Muscle layer of duodenum (tissue), 2 donors: ENCODE data around the gene TMEM132E.

Experiments
- H3K27ac ChIP-seq: one replicate; pipeline ENCODE4 v1.7.0; 2013; ENCODE audit warnings: mild to moderate bottlenecking, low read length
- H3K27me3 ChIP-seq: one replicate; pipeline ENCODE4 v1.7.0; 2013; ENCODE audit warnings: low read depth, mild to moderate bottlenecking, control low read depth, low read length
- H3K36me3 ChIP-seq, 2 donors: one replicate each; pipeline ENCODE4 v1.7.0; 2013; ENCODE audit warnings: low read length in 2 of 2, control low read depth in 1 of 2, mild to moderate bottlenecking in 1 of 2; ENCODE audit not compliant: insufficient read depth in 2 of 2, control insufficient read depth in 1 of 2
- H3K4me1 ChIP-seq, 2 donors: one replicate each; pipeline ENCODE4 v1.7.0; 2013; ENCODE audit warnings: low read length in 2 of 2, mild to moderate bottlenecking in 2 of 2, control low read depth in 1 of 2, moderate library complexity in 1 of 2; ENCODE audit not compliant: insufficient read depth in 2 of 2, control insufficient read depth in 1 of 2
- H3K4me3 ChIP-seq, 2 donors: one replicate each; pipeline ENCODE4 v1.7.0; 2013; ENCODE audit warnings: low read length in 2 of 2, low read depth in 1 of 2, mild to moderate bottlenecking in 1 of 2
- H3K9me3 ChIP-seq, 2 donors: one replicate each; pipeline ENCODE4 v1.7.0; 2013; ENCODE audit warnings: low read length in 2 of 2, control low read depth in 1 of 2, mild to moderate bottlenecking in 1 of 2; ENCODE audit not compliant: control insufficient read depth in 1 of 2
- donor health status: healthy.

Gene TMEM132E

GRCh38 chr17:34584805-34585416 lies 5.5 kb downstream of the TMEM132E start:
- Histone ChIP-seq H3K27ac (no peak overlapping the region), H3K27me3 (peaks cover 54% of the 10 kb centered on the region), H3K9me3 (no peaks in the 10 kb centered on the region), H3K4me1 (peaks cover 0 to 24% of the 10 kb centered on the region in 2 donors), H3K36me3 (no peaks in the 10 kb centered on the region), H3K4me3 (no peak overlapping the region)

GRCh38 chr17:34586346-34586846 lies 7.0 kb downstream of the TMEM132E start:
- no peak overlapping the region for H3K4me3 ChIP-seq
- peaks cover 0 to 9% of the 10 kb centered on the region in 2 donors for H3K4me1 ChIP-seq
- peaks cover 39% of the 10 kb centered on the region for H3K27me3 ChIP-seq
- no peaks in the 10 kb centered on the region for H3K36me3 ChIP-seq
- no peak overlapping the region for H3K27ac ChIP-seq
- H3K9me3 ChIP-seq: no peaks in the 10 kb centered on the region

GRCh38 chr17:34588266-34588665 lies 8.9 kb downstream of the TMEM132E start:
- H3K36me3 ChIP-seq: no peaks in the 10 kb centered on the region
- no peaks in the 10 kb centered on the region for H3K4me1 ChIP-seq
- H3K9me3 ChIP-seq: no peaks in the 10 kb centered on the region
- H3K27me3 ChIP-seq: peaks cover 23% of the 10 kb centered on the region
- no peak overlapping the region for H3K27ac ChIP-seq
- H3K4me3 ChIP-seq: no peak overlapping the region

GRCh38 chr17:34589120-34589965 lies 10.0 kb downstream of the TMEM132E start:
- H3K4me3 ChIP-seq: no peak overlapping the region
- H3K4me1 ChIP-seq: no peaks in the 10 kb centered on the region
- H3K9me3 ChIP-seq: no peaks in the 10 kb centered on the region
- no peak overlapping the region for H3K27ac ChIP-seq
- peaks cover 12% of the 10 kb centered on the region for H3K27me3 ChIP-seq
- H3K36me3 ChIP-seq: no peaks in the 10 kb centered on the region

GRCh38 chr17:34592002-34592401 lies 12.6 kb downstream of the TMEM132E start:
- no peaks in the 10 kb centered on the region for H3K4me1 ChIP-seq
- no peaks in the 10 kb centered on the region for H3K36me3 ChIP-seq
- H3K4me3 ChIP-seq: no peak overlapping the region
- no peaks in the 10 kb centered on the region for H3K9me3 ChIP-seq
- no peak overlapping the region for H3K27ac ChIP-seq
- H3K27me3 ChIP-seq: no peaks in the 10 kb centered on the region

GRCh38 chr17:34596920-34597319 lies 17.5 kb downstream of the TMEM132E start:
- Histone ChIP-seq H3K27ac (no peak overlapping the region), H3K27me3 (no peaks in the 10 kb centered on the region), H3K4me3 (no peak overlapping the region), H3K9me3 (no peaks in the 10 kb centered on the region), H3K4me1 (no peaks in the 10 kb centered on the region), H3K36me3 (no peaks in the 10 kb centered on the region)

GRCh38 chr17:34598161-34598776 lies 18.9 kb downstream of the TMEM132E start:
- H3K4me1 ChIP-seq: no peaks in the 10 kb centered on the region
- H3K36me3 ChIP-seq: no peaks in the 10 kb centered on the region
- no peaks in the 10 kb centered on the region for H3K27me3 ChIP-seq
- H3K27ac ChIP-seq: no peak overlapping the region
- no peaks in the 10 kb centered on the region for H3K9me3 ChIP-seq
- H3K4me3 ChIP-seq: no peak overlapping the region

- Histone ChIP-seq H3K9me3 (no peaks in the 10 kb centered on the region), H3K36me3 (no peaks in the 10 kb centered on the region), H3K27ac (no peak overlapping the region), H3K27me3 (no peaks in the 10 kb centered on the region), H3K4me1 (no peaks in the 10 kb centered on the region), H3K4me3 (no peak overlapping the region)
Observed at GRCh38 chr17:34601416-34601815, 22.0 kb downstream of the TMEM132E start.

- Histone ChIP-seq H3K9me3 (no peaks in the 10 kb centered on the region), H3K27me3 (no peaks in the 10 kb centered on the region), H3K27ac (no peak overlapping the region), H3K4me1 (no peaks in the 10 kb centered on the region), H3K36me3 (no peaks in the 10 kb centered on the region), H3K4me3 (no peak overlapping the region)
Observed at GRCh38 chr17:34603974-34604373, 24.6 kb downstream of the TMEM132E start.

GRCh38 chr17:34606763-34607162 lies 27.4 kb downstream of the TMEM132E start:
- no peak overlapping the region for H3K4me3 ChIP-seq
- no peak overlapping the region for H3K27ac ChIP-seq
- no peaks in the 10 kb centered on the region for H3K9me3 ChIP-seq
- no peaks in the 10 kb centered on the region for H3K4me1 ChIP-seq
- no peaks in the 10 kb centered on the region for H3K27me3 ChIP-seq
- no peaks in the 10 kb centered on the region for H3K36me3 ChIP-seq

GRCh38 chr17:34607917-34608316 lies 28.5 kb downstream of the TMEM132E start:
- Histone ChIP-seq H3K27ac (no peak overlapping the region), H3K27me3 (no peaks in the 10 kb centered on the region), H3K36me3 (no peaks in the 10 kb centered on the region), H3K9me3 (no peaks in the 10 kb centered on the region), H3K4me1 (no peaks in the 10 kb centered on the region), H3K4me3 (no peak overlapping the region)
